NB4 (cell line): Measurements from ENCODE around the gene GPR107.

Experiments used
- CTCF ChIP-seq: IDR thresholded peaks from one replicate; pipeline ENCODE4 v1.5.1; 2012; ENCODE audit warnings: low read depth, low read length
- MAX ChIP-seq: IDR thresholded peaks from 2 replicates; pipeline ENCODE4 v1.6.1; 2011; ENCODE audit warnings: low read depth, low read length
- POLR2A ChIP-seq: IDR thresholded peaks from 2 replicates; pipeline ENCODE4 v1.6.1; 2011; ENCODE audit warnings: mild to moderate bottlenecking; ENCODE audit not compliant: insufficient read length; ENCODE audit errors: extremely low read depth

GRCh38 chr9:130156672-130157071 is 103.0 kb downstream of the GPR107 start:
- no peak for TF ChIP-seq POLR2A
- no peak for TF ChIP-seq CTCF
- TF ChIP-seq MAX: no peak
